Right lobe of liver (tissue), 6 donors: ENCODE measurements around the gene PCCA. TPM values are rescaled to one million over a fixed set of nuclear protein-coding genes. Genes with fewer than 3 reads are reported as not detected.

Source experiments
- ATAC-seq, 4 donors: fragments of 200-7000 bp; cut with Tn5 transposase; one replicate each; pipeline ENCODE4 v1.9.1; 2020; ENCODE audit warnings: mild to moderate bottlenecking in 4 of 4, moderate library complexity in 4 of 4
- DNase-seq, 3 donors: peaks; one replicate each; pipeline ENCODE4 v3.0.0-alpha.2; 2020
- H3K27ac ChIP-seq, 3 donors: fragments of 200-600 bp; one replicate each; pipeline ENCODE4 v1.8.0; 2022
- H3K27me3 ChIP-seq, 2 donors: fragments of 200-600 bp; one replicate each; pipeline ENCODE4 v1.8.0; 2022
- H3K36me3 ChIP-seq, 4 donors: fragments of 200-600 bp; sonication (generic) in 1 of 4; one replicate each; pipeline versions ENCODE4 v1.5.1 to v1.8.0; 2017 to 2022; ENCODE audit warnings: control low read depth in 1 of 4
- H3K4me1 ChIP-seq, 4 donors: fragments of 200-600 bp; sonication (generic) in 1 of 4; one replicate each; pipeline versions ENCODE4 v1.5.1 to v1.8.0; 2017 to 2022; ENCODE audit warnings: control low read depth in 1 of 4
- H3K4me3 ChIP-seq, 3 donors: fragments of 200-600 bp; one replicate each; pipeline ENCODE4 v1.8.0; 2022
- H3K9me3 ChIP-seq, 4 donors: fragments of 200-600 bp; sonication (generic) in 1 of 4; one replicate each; pipeline versions ENCODE4 v1.5.1 to v1.8.0; 2017 to 2022; ENCODE audit warnings: control low read depth in 1 of 4
- POLR2A ChIP-seq: fragments of 450-650 bp; IDR thresholded peaks from one replicate; pipeline ENCODE4 v1.6.1; 2017; ENCODE audit warnings: antibody characterized with exemption, mild to moderate bottlenecking
- whole genome bisulfite sequencing: methylation state at CpG from one replicate; pipeline ENCODE4 v1.1.6; 2018; ENCODE audit warnings: low coverage, low lambda C conversion rate; ENCODE audit not compliant: insufficient coverage; ENCODE audit errors: missing lambda C conversion rate; 5-methylcytosine and 5-hydroxymethylcytosine counted together
- intact Hi-C, 2 donors: fragments of 100-400 bp; cut with DNase I; formaldehyde crosslinking; loops; one replicate each; pipeline versions ENCODE4 v1.11.2 to v1.14.1; 2022
- total RNA-seq, 6 experiments: library from RNA; depleted of rRNA in 2 of 6; stranded (reverse); fragments of >200 nt in 2 of 6; fragmentation: NEBNext Ultra II Directional in 3 of 6; extraction: Animal tissue kit (Norgen Biotek cat#: 25700) in 3 of 6; gene quantifications; one replicate each; pipeline versions ENCODE4 v1.1.0 to v1.2.4, GENCODE V29; 2016 to 2023
- TF ChIP-seq, protein P1 (sequence below), 4 donors: fragments of 200-600 bp in 3 of 4; fragments of 450-650 bp in 1 of 4; IDR thresholded peaks; one replicate each; pipeline versions ENCODE4 v1.5.1 to v1.8.0; 2016 to 2022; ENCODE audit warnings: antibody characterized with exemption in 4 of 4, mild to moderate bottlenecking in 2 of 4
- donor health status: DM: no; HTN: yes; CAD: no.
- donor health status: DM: no; HTN: no; CAD: no.
- donor health status: DM: no; HTN: no; CAD: no.
- donor health status: DM: no; HTN: yes; CAD: no.
- donor health status: DM: no; HTN: yes; CAD: no.

The PCCA gene
- total RNA-seq, 6 experiments from 2014 or later, result 58.2 to 161 (median 85.2) TPM

GRCh38 chr13:100409132-100409531 is 320.2 kb downstream of the PCCA start:
- TF ChIP-seq, protein P1, sequence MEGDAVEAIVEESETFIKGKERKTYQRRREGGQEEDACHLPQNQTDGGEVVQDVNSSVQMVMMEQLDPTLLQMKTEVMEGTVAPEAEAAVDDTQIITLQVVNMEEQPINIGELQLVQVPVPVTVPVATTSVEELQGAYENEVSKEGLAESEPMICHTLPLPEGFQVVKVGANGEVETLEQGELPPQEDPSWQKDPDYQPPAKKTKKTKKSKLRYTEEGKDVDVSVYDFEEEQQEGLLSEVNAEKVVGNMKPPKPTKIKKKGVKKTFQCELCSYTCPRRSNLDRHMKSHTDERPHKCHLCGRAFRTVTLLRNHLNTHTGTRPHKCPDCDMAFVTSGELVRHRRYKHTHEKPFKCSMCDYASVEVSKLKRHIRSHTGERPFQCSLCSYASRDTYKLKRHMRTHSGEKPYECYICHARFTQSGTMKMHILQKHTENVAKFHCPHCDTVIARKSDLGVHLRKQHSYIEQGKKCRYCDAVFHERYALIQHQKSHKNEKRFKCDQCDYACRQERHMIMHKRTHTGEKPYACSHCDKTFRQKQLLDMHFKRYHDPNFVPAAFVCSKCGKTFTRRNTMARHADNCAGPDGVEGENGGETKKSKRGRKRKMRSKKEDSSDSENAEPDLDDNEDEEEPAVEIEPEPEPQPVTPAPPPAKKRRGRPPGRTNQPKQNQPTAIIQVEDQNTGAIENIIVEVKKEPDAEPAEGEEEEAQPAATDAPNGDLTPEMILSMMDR (IDR thresholded peaks at IDR 0.05), result no peak
- no peak for TF ChIP-seq POLR2A

GRCh38 chr13:100423375-100423774 is 334.5 kb downstream of the PCCA start:
- Histone ChIP-seq H3K9me3 (no peaks in the 10 kb centered on the region), H3K36me3 (no peaks in the 10 kb centered on the region), H3K4me1 (peaks cover 0 to 3% (median 0%) of the 10 kb centered on the region in 4 donors), H3K27me3 (no peaks in the 10 kb centered on the region), H3K4me3 (no peak overlapping the region), H3K27ac (no peak overlapping the region)
- intact Hi-C loops, result no loop called here
- DNase-seq (no peak), ATAC-seq (peak in 2 of 4 donors; percentile 38 to 80)
- TF ChIP-seq, protein P1 (IDR thresholded peaks at IDR 0.05), result no peak
- TF ChIP-seq POLR2A, result no peak
- 78% methylated on average over 2 of the region's 2 CpGs for WGBS

More at GRCh38 chr13:100409132-100409531, 320.2 kb downstream of the PCCA start:
- 97% methylated on average over 5 of the region's 5 CpGs for WGBS
- DNase-seq (no peak), ATAC-seq (no peak)
- intact Hi-C loops, result no loop called here
- Histone ChIP-seq H3K27ac (no peak overlapping the region), H3K9me3 (peaks cover 0 to 21% (median 12%) of the 10 kb centered on the region in 4 donors), H3K36me3 (peaks cover 0 to 5% (median 0%) of the 10 kb centered on the region in 4 donors), H3K27me3 (no peaks in the 10 kb centered on the region), H3K4me1 (no peaks in the 10 kb centered on the region), H3K4me3 (no peak overlapping the region)

DNA sequence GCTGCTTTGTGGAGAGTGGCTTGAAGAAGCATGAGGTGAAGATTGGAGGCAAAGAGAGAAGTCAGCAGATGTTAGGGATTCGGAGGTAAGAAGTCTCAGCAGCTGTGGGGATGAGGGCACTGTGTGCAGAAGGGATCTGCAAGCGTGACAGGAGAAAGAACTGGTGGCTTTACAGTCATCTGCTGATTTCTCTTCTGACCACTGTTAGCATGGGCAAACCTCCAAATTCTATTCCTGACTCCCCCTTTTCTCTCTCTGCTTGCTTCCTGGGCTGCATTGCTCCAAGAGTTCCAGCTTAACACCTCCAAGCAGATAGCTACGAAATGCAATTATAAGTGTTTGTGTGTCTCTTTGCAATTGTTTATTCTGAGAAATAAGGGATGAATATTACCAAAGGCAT is 340.1 kb downstream of the PCCA start:
- ATAC-seq (no peak), DNase-seq (no peak)
- peaks cover 0 to 8% (median 0%) of the 10 kb centered on the region in 4 donors for H3K4me1 ChIP-seq
- H3K9me3 ChIP-seq, result no peaks in the 10 kb centered on the region
- H3K27ac ChIP-seq, result no peak overlapping the region
- TF ChIP-seq, protein P1 (IDR thresholded peaks at IDR 0.05), result no peak
- TF ChIP-seq POLR2A, result no peak
- intact Hi-C loops, result no loop called here
- 96% methylated on average over 3 of the region's 3 CpGs for WGBS
- H3K27me3 ChIP-seq, result no peaks in the 10 kb centered on the region
- peaks cover 0 to 13% (median 2%) of the 10 kb centered on the region in 4 donors for H3K36me3 ChIP-seq
- H3K4me3 ChIP-seq, result no peak overlapping the region

DNA sequence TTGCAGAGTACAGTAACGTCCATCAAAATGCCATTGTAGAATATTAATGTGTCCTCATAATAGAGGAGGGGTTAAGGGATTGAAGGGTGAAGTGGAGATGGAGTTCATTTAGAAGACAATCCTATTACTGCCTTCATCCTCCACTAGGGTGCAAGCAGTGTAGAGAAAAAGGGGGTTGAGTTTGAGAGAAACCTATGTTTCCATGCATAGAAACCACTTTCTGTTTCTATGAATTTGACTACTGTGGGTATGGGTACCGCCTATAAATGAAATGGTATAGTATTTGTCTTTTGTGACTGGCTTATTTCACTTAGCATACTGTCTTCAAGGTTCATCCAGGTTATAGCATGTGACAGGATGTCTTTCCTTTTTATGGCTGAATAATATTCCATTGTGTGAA is 343.7 kb downstream of the PCCA start:
- WGBS, result 100% methylated on average over 2 of the region's 2 CpGs
- H3K4me1 ChIP-seq, result peaks cover 0 to 23% (median 4%) of the 10 kb centered on the region in 4 donors
- H3K27ac ChIP-seq, result no peak overlapping the region
- H3K9me3 ChIP-seq, result no peaks in the 10 kb centered on the region
- no peaks in the 10 kb centered on the region for H3K27me3 ChIP-seq
- ATAC-seq, result no peak
- intact Hi-C loops, result no loop called here
- no peak for DNase-seq
- TF ChIP-seq POLR2A, result no peak
- TF ChIP-seq, protein P1 (IDR thresholded peaks at IDR 0.05), result no peak
- H3K4me3 ChIP-seq, result no peak overlapping the region
- H3K36me3 ChIP-seq, result peaks cover 0 to 13% (median 2%) of the 10 kb centered on the region in 4 donors

DNA sequence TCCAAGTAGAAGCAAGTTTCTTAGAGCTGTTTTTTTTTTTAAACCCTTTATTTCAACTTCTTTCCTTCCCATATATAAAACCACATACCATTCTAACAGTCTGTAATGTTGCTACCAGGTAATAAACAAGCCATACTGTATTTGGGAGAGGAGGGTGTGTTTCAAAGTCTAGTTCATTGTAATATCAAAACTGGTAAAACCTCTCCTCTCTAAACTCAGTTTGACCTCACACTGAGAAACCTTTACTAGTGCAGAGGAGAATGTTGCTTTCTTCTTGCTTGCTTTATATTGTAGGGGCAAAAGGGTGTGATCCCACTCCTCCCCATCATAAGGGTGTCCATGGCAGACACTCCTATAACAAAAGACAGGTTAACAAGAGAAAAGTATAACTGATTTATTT is 344.6 kb downstream of the PCCA start:
- Histone ChIP-seq H3K4me1 (peaks cover 0 to 23% (median 4%) of the 10 kb centered on the region in 4 donors), H3K36me3 (peaks cover 0 to 13% (median 2%) of the 10 kb centered on the region in 4 donors), H3K9me3 (no peaks in the 10 kb centered on the region), H3K27me3 (no peaks in the 10 kb centered on the region), H3K27ac (no peak overlapping the region), H3K4me3 (no peak overlapping the region)
- TF ChIP-seq POLR2A, result no peak
- TF ChIP-seq, protein P1 (IDR thresholded peaks at IDR 0.05), result no peak
- no peak for DNase-seq
- intact Hi-C loops, result no loop called here
- no peak for ATAC-seq
